ENCODE measurements around the gene OAS1. TPM values are rescaled to one million over a fixed set of nuclear protein-coding genes. Genes with fewer than 3 reads are reported as not detected.

The OAS1 gene
- total RNA-seq, 1 donor from 2014 or later, result not detected

GRCh38 chr12:112929715-112930114 lies 23.0 kb downstream of the OAS1 start:
- no peak overlapping the region for H3K4me3 Mint-ChIP-seq
- no peak for DNase-seq (ENCODE audit: low read depth, low spot score)
- no peak overlapping the region for H3K27ac Mint-ChIP-seq (ENCODE audit: unreplicated experiment)
- H3K9me3 Mint-ChIP-seq, result peaks cover 4% of the 10 kb centered on the region
- peaks cover 3% of the 10 kb centered on the region for H3K36me3 Mint-ChIP-seq (ENCODE audit: low read depth)
- TF ChIP-seq CTCF (conservative IDR thresholded peaks at IDR 0.05), result no peak
- H3K4me1 Mint-ChIP-seq, result peaks cover 5% of the 10 kb centered on the region
- H3K27me3 Mint-ChIP-seq (ENCODE audit: low read depth), result peaks cover 25% of the 10 kb centered on the region

GRCh38 chr12:112930350-112930749 lies 23.6 kb downstream of the OAS1 start:
- peaks cover 3% of the 10 kb centered on the region for H3K36me3 Mint-ChIP-seq (ENCODE audit: low read depth)
- peaks cover 20% of the 10 kb centered on the region for H3K27me3 Mint-ChIP-seq (ENCODE audit: low read depth)
- no peak overlapping the region for H3K4me3 Mint-ChIP-seq
- H3K4me1 Mint-ChIP-seq, result peaks cover 5% of the 10 kb centered on the region
- DNase-seq (ENCODE audit: low read depth, low spot score), result no peak
- H3K27ac Mint-ChIP-seq (ENCODE audit: unreplicated experiment), result no peak overlapping the region
- TF ChIP-seq CTCF (conservative IDR thresholded peaks at IDR 0.05), result no peak
- peaks cover 4% of the 10 kb centered on the region for H3K9me3 Mint-ChIP-seq

GRCh38 chr12:112932485-112933128 lies 25.8 kb downstream of the OAS1 start:
- Mint-ChIP-seq H3K9me3 (peaks cover under 1% of the 10 kb centered on the region), H3K36me3 (ENCODE audit: low read depth) (no peaks in the 10 kb centered on the region)
- DNase-seq (ENCODE audit: low read depth, low spot score), result no peak

GRCh38 chr12:112933129-112933505 lies 26.4 kb downstream of the OAS1 start:
- Mint-ChIP-seq H3K4me3 (no peak overlapping the region), H3K36me3 (ENCODE audit: low read depth) (no peaks in the 10 kb centered on the region), H3K9me3 (no peaks in the 10 kb centered on the region), H3K4me1 (no peaks in the 10 kb centered on the region), H3K27me3 (ENCODE audit: low read depth) (peaks cover 35% of the 10 kb centered on the region), H3K27ac (ENCODE audit: unreplicated experiment) (no peak overlapping the region)
- no peak for TF ChIP-seq CTCF (conservative IDR thresholded peaks at IDR 0.05)
- no peak for DNase-seq (ENCODE audit: low read depth, low spot score)

More at GRCh38 chr12:112932485-112933128, 25.8 kb downstream of the OAS1 start:
- H3K27me3 Mint-ChIP-seq (ENCODE audit: low read depth), result peaks cover 30% of the 10 kb centered on the region
- no peak overlapping the region for H3K27ac Mint-ChIP-seq (ENCODE audit: unreplicated experiment)
- no peaks in the 10 kb centered on the region for H3K4me1 Mint-ChIP-seq
- no peak overlapping the region for H3K4me3 Mint-ChIP-seq
- TF ChIP-seq CTCF (conservative IDR thresholded peaks at IDR 0.05), result no peak

GRCh38 chr12:112936264-112936663 lies 29.5 kb downstream of the OAS1 start:
- no peak for DNase-seq (ENCODE audit: low read depth, low spot score)
- Mint-ChIP-seq H3K9me3 (no peaks in the 10 kb centered on the region), H3K36me3 (ENCODE audit: low read depth) (no peaks in the 10 kb centered on the region), H3K27ac (ENCODE audit: unreplicated experiment) (no peak overlapping the region), H3K27me3 (ENCODE audit: low read depth) (peaks cover 44% of the 10 kb centered on the region), H3K4me1 (no peaks in the 10 kb centered on the region), H3K4me3 (no peak overlapping the region)
- no peak for TF ChIP-seq CTCF (conservative IDR thresholded peaks at IDR 0.05)
